ENCODE measurements around the gene MFSD6. TPM values are rescaled to one million over a fixed set of nuclear protein-coding genes. Genes with fewer than 3 reads are reported as not detected.

Gene MFSD6
- total RNA-seq, 4 donors from 2014 or later, result 81.2 to 157 (median 133) TPM

GRCh38 chr2:190511104-190511503, 102.9 kb downstream of the MFSD6 start:
- Histone ChIP-seq H3K4me1 (no peaks in the 10 kb centered on the region), H3K9me3 (no peaks in the 10 kb centered on the region), H3K27ac (no peak overlapping the region), H3K36me3 (peaks cover 0 to 33% (median 0%) of the 10 kb centered on the region in 3 donors), H3K27me3 (no peaks in the 10 kb centered on the region), H3K4me3 (no peak overlapping the region)
- 63 to 64% methylated on average over 2 of the region's 2 CpGs for WGBS, 2 donors
- no peak for DNase-seq
- intact Hi-C loops (cut with DNase I), result no loop called here
- TF ChIP-seq POLR2A (IDR thresholded peaks at IDR 0.05), result no peak
- TF ChIP-seq, protein P1, sequence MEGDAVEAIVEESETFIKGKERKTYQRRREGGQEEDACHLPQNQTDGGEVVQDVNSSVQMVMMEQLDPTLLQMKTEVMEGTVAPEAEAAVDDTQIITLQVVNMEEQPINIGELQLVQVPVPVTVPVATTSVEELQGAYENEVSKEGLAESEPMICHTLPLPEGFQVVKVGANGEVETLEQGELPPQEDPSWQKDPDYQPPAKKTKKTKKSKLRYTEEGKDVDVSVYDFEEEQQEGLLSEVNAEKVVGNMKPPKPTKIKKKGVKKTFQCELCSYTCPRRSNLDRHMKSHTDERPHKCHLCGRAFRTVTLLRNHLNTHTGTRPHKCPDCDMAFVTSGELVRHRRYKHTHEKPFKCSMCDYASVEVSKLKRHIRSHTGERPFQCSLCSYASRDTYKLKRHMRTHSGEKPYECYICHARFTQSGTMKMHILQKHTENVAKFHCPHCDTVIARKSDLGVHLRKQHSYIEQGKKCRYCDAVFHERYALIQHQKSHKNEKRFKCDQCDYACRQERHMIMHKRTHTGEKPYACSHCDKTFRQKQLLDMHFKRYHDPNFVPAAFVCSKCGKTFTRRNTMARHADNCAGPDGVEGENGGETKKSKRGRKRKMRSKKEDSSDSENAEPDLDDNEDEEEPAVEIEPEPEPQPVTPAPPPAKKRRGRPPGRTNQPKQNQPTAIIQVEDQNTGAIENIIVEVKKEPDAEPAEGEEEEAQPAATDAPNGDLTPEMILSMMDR (IDR thresholded peaks at IDR 0.05), result peak in 5 of 6 experiments; percentile 21 to 55 (median 32)

- TF ChIP-seq, protein P1 (IDR thresholded peaks at IDR 0.05), result no peak
- no peak for TF ChIP-seq POLR2A (IDR thresholded peaks at IDR 0.05)
- 73 to 80% methylated on average over 5 of the region's 5 CpGs for WGBS, 2 donors
- H3K4me1 ChIP-seq, result no peaks in the 10 kb centered on the region
- no peaks in the 10 kb centered on the region for H3K27me3 ChIP-seq
- intact Hi-C loops (cut with DNase I), result no loop called here
- H3K36me3 ChIP-seq, result peaks cover 0 to 27% (median 0%) of the 10 kb centered on the region in 3 donors
- no peak for DNase-seq
- H3K27ac ChIP-seq, result no peak overlapping the region
- H3K4me3 ChIP-seq, result no peak overlapping the region
- H3K9me3 ChIP-seq, result no peaks in the 10 kb centered on the region
Measured at GRCh38 chr2:190512539-190513095, 104.5 kb downstream of the MFSD6 start.

- no peaks in the 10 kb centered on the region for H3K4me1 ChIP-seq
- H3K27ac ChIP-seq, result no peak overlapping the region
- intact Hi-C loops (cut with DNase I), result no loop called here
- TF ChIP-seq POLR2A (IDR thresholded peaks at IDR 0.05), result no peak
- TF ChIP-seq, protein P1 (IDR thresholded peaks at IDR 0.05), result no peak
- no peak overlapping the region for H3K4me3 ChIP-seq
- no peaks in the 10 kb centered on the region for H3K9me3 ChIP-seq
- 71 to 85% methylated on average over 2 of the region's 2 CpGs for WGBS, 2 donors
- H3K36me3 ChIP-seq, result peaks cover 0 to 23% (median 0%) of the 10 kb centered on the region in 3 donors
- no peaks in the 10 kb centered on the region for H3K27me3 ChIP-seq
- DNase-seq, result no peak
Measured at GRCh38 chr2:190513877-190514276, 105.7 kb downstream of the MFSD6 start.

- 100% methylated on average over 1 of the region's 1 CpG for WGBS, 2 donors
- no peak for DNase-seq
- intact Hi-C loops (cut with DNase I), result loop anchor here (5.0 kb wide), 1 partner anchor 127 kb away; no protein-coding TSS in a partner anchor
Measured at GRCh38 chr2:190514676-190515075, 106.5 kb downstream of the MFSD6 start.

GRCh38 chr2:190515687-190516086, 107.5 kb downstream of the MFSD6 start:
- Histone ChIP-seq H3K36me3 (peaks cover 0 to 12% (median 0%) of the 10 kb centered on the region in 3 donors), H3K27me3 (no peaks in the 10 kb centered on the region), H3K9me3 (no peaks in the 10 kb centered on the region), H3K27ac (no peak overlapping the region), H3K4me1 (no peaks in the 10 kb centered on the region), H3K4me3 (no peak overlapping the region)
- no peak for TF ChIP-seq POLR2A (IDR thresholded peaks at IDR 0.05)
- TF ChIP-seq, protein P1 (IDR thresholded peaks at IDR 0.05), result no peak
- intact Hi-C loops (cut with DNase I), result loop anchor here (5.0 kb wide), 1 partner anchor 128 kb away; no protein-coding TSS in a partner anchor
- DNase-seq, result no peak
- WGBS, 2 donors, result 62 to 71% methylated on average over 1 of the region's 1 CpG

More at GRCh38 chr2:190514676-190515075, 106.5 kb downstream of the MFSD6 start:
- Histone ChIP-seq H3K36me3 (peaks cover 0 to 15% (median 0%) of the 10 kb centered on the region in 3 donors), H3K27ac (no peak overlapping the region), H3K4me3 (no peak overlapping the region), H3K27me3 (no peaks in the 10 kb centered on the region), H3K4me1 (no peaks in the 10 kb centered on the region), H3K9me3 (no peaks in the 10 kb centered on the region)
- TF ChIP-seq POLR2A (IDR thresholded peaks at IDR 0.05), result no peak
- TF ChIP-seq, protein P1 (IDR thresholded peaks at IDR 0.05), result no peak

Measured in esophagus squamous epithelium (tissue), 5 donors.